GM23338 (cell line): ENCODE measurements around the gene COX7A1. TPM values are rescaled to one million over a fixed set of nuclear protein-coding genes. Genes with fewer than 3 reads are reported as not detected.

Experiments used
- ATAC-seq: fragments of 200-7000 bp; cut with Tn5 transposase; 3 replicates; pipeline ENCODE4 v1.9.1; 2020
- DNase-seq: peaks from one replicate; pipeline ENCODE4 v3.0.0-alpha.2; 2015; ENCODE audit warnings: low spot score
- H2AFZ ChIP-seq: fragments of 200-600 bp; sonication (generic); 2 replicates; pipeline ENCODE4 v1.8.0; 2016; ENCODE audit warnings: antibody characterized with exemption, mild to moderate bottlenecking, moderate library complexity
- H3F3A ChIP-seq: fragments of 200-600 bp; sonication (generic); replicated peaks from 2 replicates; pipeline ENCODE4 v1.8.0; 2017; ENCODE audit warnings: antibody characterized with exemption, mixed run types, low read depth
- H3K27ac ChIP-seq: fragments of 200-600 bp; sonication (generic); 2 replicates; pipeline ENCODE4 v1.6.1; 2016; ENCODE audit warnings: low read depth
- H3K27me3 ChIP-seq: fragments of 200-600 bp; sonication (generic); 2 replicates; pipeline ENCODE4 v1.8.0; 2016; ENCODE audit warnings: mild to moderate bottlenecking, mixed run types, moderate library complexity; ENCODE audit not compliant: insufficient read depth
- H3K36me3 ChIP-seq: fragments of 200-600 bp; sonication (generic); 2 replicates; pipeline ENCODE4 v1.8.0; 2016; ENCODE audit warnings: mild to moderate bottlenecking; ENCODE audit not compliant: insufficient read depth
- H3K4me1 ChIP-seq: fragments of 200-600 bp; sonication (generic); 2 replicates; pipeline ENCODE4 v1.8.0; 2016; ENCODE audit warnings: mild to moderate bottlenecking, moderate library complexity; ENCODE audit not compliant: insufficient read depth
- H3K4me2 ChIP-seq: fragments of 200-600 bp; sonication (generic); 2 replicates; pipeline ENCODE4 v1.7.1; 2017; ENCODE audit warnings: mixed run types
- H3K4me3 ChIP-seq: fragments of 200-600 bp; sonication (generic); 2 replicates; pipeline ENCODE4 v1.6.1; 2016; ENCODE audit warnings: mixed run types
- H3K79me2 ChIP-seq: fragments of 200-600 bp; sonication (generic); replicated peaks from 2 replicates; pipeline ENCODE4 v1.8.0; 2017; ENCODE audit warnings: mild to moderate bottlenecking; ENCODE audit not compliant: insufficient read depth
- H3K9me2 ChIP-seq: fragments of 200-600 bp; sonication (generic); 2 replicates; pipeline ENCODE4 v1.8.0; 2017; ENCODE audit not compliant: insufficient read depth
- H4K20me1 ChIP-seq: fragments of 200-600 bp; sonication (generic); replicated peaks from 2 replicates; pipeline ENCODE4 v1.8.0; 2017; ENCODE audit warnings: mild to moderate bottlenecking; ENCODE audit not compliant: insufficient read depth
- H3K27ac Mint-ChIP-seq: 2 replicates; pipeline ENCODE4 v1.8.0; 2020; ENCODE audit warnings: inconsistent platforms, mild to moderate bottlenecking, moderate library complexity, mixed read lengths
- H3K27me3 Mint-ChIP-seq: 3 replicates; pipeline ENCODE4 v1.8.0; 2022; ENCODE audit warnings: low read depth, mild to moderate bottlenecking, moderate library complexity, mixed read lengths, inconsistent platforms; ENCODE audit not compliant: insufficient read depth, poor library complexity
- H3K36me3 Mint-ChIP-seq: 3 replicates; pipeline ENCODE4 v1.8.0; 2021; ENCODE audit warnings: low read depth, mild to moderate bottlenecking, inconsistent platforms, moderate library complexity, mixed read lengths
- H3K4me1 Mint-ChIP-seq: 3 replicates; pipeline ENCODE4 v1.8.0; 2020; ENCODE audit warnings: mild to moderate bottlenecking, inconsistent platforms, mixed read lengths
- H3K4me3 Mint-ChIP-seq: 3 replicates; pipeline ENCODE4 v1.8.0; 2021; ENCODE audit warnings: moderate library complexity, mild to moderate bottlenecking, inconsistent platforms, mixed read lengths
- H3K9me3 Mint-ChIP-seq: 3 replicates; pipeline ENCODE4 v1.8.0; 2020; ENCODE audit warnings: moderate library complexity, mild to moderate bottlenecking, inconsistent platforms, mixed read lengths
- CREB1 ChIP-seq: fragments of 250-450 bp; sonication (Bioruptor Pico); IDR thresholded peaks from 2 replicates; pipeline ENCODE4 v1.5.0; 2020; ENCODE audit warnings: low read depth, mild to moderate bottlenecking, moderate library complexity
- EZH2 ChIP-seq: fragments of 200-600 bp; sonication (generic); IDR thresholded peaks from one replicate; pipeline ENCODE4 v1.8.0; 2017; ENCODE audit warnings: antibody characterized with exemption, mild to moderate bottlenecking, low read depth; ENCODE audit not compliant: unreplicated experiment
- JUNB ChIP-seq: IDR thresholded peaks from one replicate; pipeline ENCODE4 v1.6.1; 2016; ENCODE audit warnings: antibody characterized with exemption; ENCODE audit not compliant: unreplicated experiment
- NANOG ChIP-seq: IDR thresholded peaks from 2 replicates; pipeline ENCODE4 v1.6.1; 2016; ENCODE audit warnings: antibody characterized with exemption, borderline replicate concordance
- POLR2AphosphoS5 ChIP-seq: IDR thresholded peaks from 2 replicates; pipeline ENCODE4 v1.6.1; 2016; ENCODE audit warnings: antibody characterized with exemption, low read depth
- ZNF331 ChIP-seq: fragments of 250-450 bp; sonication (Bioruptor Pico); IDR thresholded peaks from 2 replicates; pipeline ENCODE4 v1.5.0; 2020; ENCODE audit warnings: low read depth, mild to moderate bottlenecking, moderate library complexity
- polyA plus RNA-seq: library from polyadenylated mRNA; unstranded; fragments of >200 nt; fragmentation: Nextera tagmentation; extraction: Ambion mirVana; gene quantifications from 2 replicates; pipeline ENCODE4 v1.2.1, GENCODE V29; 2016
- total RNA-seq: library from RNA; depleted of rRNA; stranded (reverse); fragments of >200 nt; shearing (Covaris generic); gene quantifications from 2 replicates; pipeline ENCODE4 v1.2.3, GENCODE V29; 2014
- TF ChIP-seq, protein P1 (sequence below): IDR thresholded peaks from 2 replicates; pipeline ENCODE4 v1.6.1; 2016; ENCODE audit warnings: antibody characterized with exemption

COX7A1 gene
- total and polyA plus RNA-seq, 2 experiments from 2014 or later = 0.52 to 5.5 TPM

DNA sequence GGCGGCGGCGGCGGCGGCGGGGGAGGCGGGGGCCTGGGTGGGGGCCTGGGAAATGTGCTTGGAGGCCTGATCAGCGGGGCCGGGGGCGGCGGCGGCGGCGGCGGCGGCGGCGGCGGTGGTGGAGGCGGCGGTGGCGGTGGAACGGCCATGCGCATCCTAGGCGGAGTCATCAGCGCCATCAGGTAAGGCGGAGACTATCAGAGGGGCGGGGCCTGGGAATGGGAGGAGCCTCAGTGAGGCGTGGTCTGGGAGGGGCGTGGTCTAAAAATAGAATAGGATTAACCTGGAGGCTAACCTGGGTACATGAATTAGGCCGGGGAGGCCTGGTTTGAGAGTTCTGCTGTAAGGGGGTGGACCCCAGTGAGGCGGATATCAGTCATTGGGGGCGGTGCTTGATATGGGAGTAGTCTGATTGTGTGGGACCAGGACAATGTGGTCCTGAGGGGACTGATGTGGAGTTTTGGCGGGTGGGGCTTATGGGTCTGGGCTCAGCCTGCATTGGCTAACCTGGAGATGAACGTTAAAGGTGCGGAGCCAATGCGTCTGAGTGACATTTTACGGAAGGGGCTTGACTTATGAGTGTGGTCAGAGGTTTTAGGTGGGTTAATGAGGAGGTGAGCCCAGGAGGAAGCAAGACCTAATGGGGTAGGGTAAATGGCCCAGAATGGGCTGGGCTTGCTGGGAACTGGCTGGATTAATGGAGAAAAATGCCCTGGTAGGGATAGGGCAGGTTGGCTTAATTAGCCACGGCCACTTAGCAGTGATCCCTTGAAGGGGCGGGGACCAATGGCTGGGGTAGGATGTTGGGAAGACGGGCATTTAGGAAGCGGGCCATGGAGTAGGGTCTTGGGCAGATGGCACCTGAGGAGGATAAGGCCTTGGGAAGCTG is 11.0 kb downstream of the COX7A1 start:
- Histone ChIP-seq H3K79me2 (peaks cover 6% of the 10 kb centered on the region), H3K36me3 (peaks cover 17% of the 10 kb centered on the region), H3K4me3 (peak overlapping the region; percentile 100), H3K27me3 (no peaks in the 10 kb centered on the region), H3K9me2 (no peaks in the 10 kb centered on the region), H2AFZ (no peak overlapping the region), H4K20me1 (peaks cover 8% of the 10 kb centered on the region; the same call in 1 of the 2 replicates), H3F3A (peaks cover 12% of the 10 kb centered on the region; the same call in 1 of the 2 replicates), H3K27ac (no peak overlapping the region; the same call in 1 of the 2 replicates), H3K4me1 (no peaks in the 10 kb centered on the region; the same call in 1 of the 2 replicates), H3K4me2 (peak overlapping the region; percentile 98)
- no peaks in the 10 kb centered on the region for H3K9me3 Mint-ChIP-seq
- H3K36me3 Mint-ChIP-seq = peaks cover 44% of the 10 kb centered on the region
- peak; percentile 80 for ATAC-seq
- peak; percentile 98 for DNase-seq
- H3K27ac Mint-ChIP-seq = peak overlapping the region; percentile 99
- H3K4me1 Mint-ChIP-seq = peaks cover 16% of the 10 kb centered on the region
- TF ChIP-seq, protein P1, sequence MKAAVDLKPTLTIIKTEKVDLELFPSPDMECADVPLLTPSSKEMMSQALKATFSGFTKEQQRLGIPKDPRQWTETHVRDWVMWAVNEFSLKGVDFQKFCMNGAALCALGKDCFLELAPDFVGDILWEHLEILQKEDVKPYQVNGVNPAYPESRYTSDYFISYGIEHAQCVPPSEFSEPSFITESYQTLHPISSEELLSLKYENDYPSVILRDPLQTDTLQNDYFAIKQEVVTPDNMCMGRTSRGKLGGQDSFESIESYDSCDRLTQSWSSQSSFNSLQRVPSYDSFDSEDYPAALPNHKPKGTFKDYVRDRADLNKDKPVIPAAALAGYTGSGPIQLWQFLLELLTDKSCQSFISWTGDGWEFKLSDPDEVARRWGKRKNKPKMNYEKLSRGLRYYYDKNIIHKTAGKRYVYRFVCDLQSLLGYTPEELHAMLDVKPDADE = no peak
- peak; percentile 42; the same call in 1 of the 2 replicates for TF ChIP-seq POLR2AphosphoS5
- H3K4me3 Mint-ChIP-seq = peak overlapping the region; percentile 100
- H3K27me3 Mint-ChIP-seq = peaks cover 11% of the 10 kb centered on the region

DNA sequence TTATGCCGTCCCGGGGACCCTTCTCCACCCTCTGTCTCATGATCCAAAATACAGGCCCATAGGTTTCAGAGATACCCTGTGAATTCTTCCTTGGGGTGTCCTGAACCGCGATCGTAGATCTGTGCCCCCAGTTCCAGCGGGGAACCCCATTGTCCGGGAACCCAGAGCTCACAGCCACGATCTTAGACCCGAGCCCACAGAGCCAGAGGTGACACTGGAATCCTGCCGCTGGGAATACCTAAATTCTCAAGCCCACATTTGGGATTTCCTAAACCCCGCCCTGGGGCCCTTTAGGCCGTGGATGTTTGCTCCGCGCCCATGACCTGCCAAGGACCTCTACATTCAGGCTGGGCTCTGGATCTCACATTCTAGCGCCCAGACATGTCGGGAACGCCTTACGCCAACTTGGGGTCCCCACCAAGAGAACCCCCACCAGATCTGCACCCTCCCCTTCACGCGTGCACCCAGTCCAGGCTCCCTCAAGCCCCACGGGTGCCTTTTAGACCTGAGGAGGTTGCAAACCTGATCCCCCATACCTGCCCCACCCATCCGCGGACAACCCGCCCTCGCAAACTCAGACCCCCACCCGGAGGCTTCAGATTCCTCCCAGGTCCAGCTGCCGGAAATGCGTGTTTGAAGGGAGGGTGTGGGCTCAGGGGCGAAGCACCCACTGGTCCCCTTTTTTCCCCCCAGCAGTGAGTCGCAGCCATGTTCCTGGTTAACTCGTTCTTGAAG is 11.8 kb downstream of the COX7A1 start:
- H3K36me3 ChIP-seq = peaks cover 12% of the 10 kb centered on the region
- peak overlapping the region; percentile 38; the same call in 1 of the 2 replicates for H2AFZ ChIP-seq
- H4K20me1 ChIP-seq = peaks cover 8% of the 10 kb centered on the region; the same call in 1 of the 2 replicates
- ATAC-seq (peak; percentile 23), DNase-seq (peak; percentile 86)
- peak overlapping the region; percentile 96 for H3K27ac ChIP-seq
- peak overlapping the region; percentile 100 for H3K4me3 ChIP-seq
- Mint-ChIP-seq H3K4me1 (peaks cover 16% of the 10 kb centered on the region), H3K9me3 (no peaks in the 10 kb centered on the region), H3K36me3 (peaks cover 36% of the 10 kb centered on the region), H3K27ac (peak overlapping the region; percentile 99), H3K4me3 (peak overlapping the region; percentile 100), H3K27me3 (peaks cover 11% of the 10 kb centered on the region)
- H3K4me1 ChIP-seq = no peaks in the 10 kb centered on the region; the same call in 1 of the 2 replicates
- peaks cover 6% of the 10 kb centered on the region for H3K79me2 ChIP-seq
- no peaks in the 10 kb centered on the region for H3K9me2 ChIP-seq
- H3F3A ChIP-seq = peaks cover 12% of the 10 kb centered on the region; the same call in 1 of the 2 replicates
- H3K27me3 ChIP-seq = no peaks in the 10 kb centered on the region
- peak overlapping the region; percentile 98 for H3K4me2 ChIP-seq
- TF ChIP-seq CREB1 (CRISPR knock-in tag) (peak; percentile 60; the same call in 1 of the 2 replicates), EZH2 (no peak), JUNB (no peak), ZNF331 (CRISPR knock-in tag) (no peak), NANOG (no peak)
- TF ChIP-seq, protein P1 = no peak
